Endodermal cell (in vitro differentiated cells): ENCODE data around the gene IL24. TPM values are rescaled to one million over a fixed set of nuclear protein-coding genes. Genes with fewer than 3 reads are reported as not detected.

Source experiments
- DNase-seq: peaks from one replicate; pipeline ENCODE4 v3.0.0-alpha.2; 2017
- H3K27ac ChIP-seq: 2 replicates; pipeline ENCODE4 v1.5.1; 2013; ENCODE audit warnings: mild to moderate bottlenecking, low read depth, low read length, moderate library complexity
- H3K27me3 ChIP-seq: 2 replicates; pipeline ENCODE4 v1.6.1; 2013; ENCODE audit warnings: mild to moderate bottlenecking, low read length, moderate library complexity; ENCODE audit not compliant: insufficient read depth, control insufficient read depth, poor library complexity, severe bottlenecking
- H3K36me3 ChIP-seq: 2 replicates; pipeline ENCODE4 v1.7.0; 2013; ENCODE audit warnings: mild to moderate bottlenecking, low read length, moderate library complexity; ENCODE audit not compliant: control insufficient read depth, insufficient read depth
- H3K4me1 ChIP-seq: one replicate; pipeline ENCODE4 v1.7.0; 2013; ENCODE audit warnings: low read length; ENCODE audit not compliant: control insufficient read depth, insufficient read depth
- H3K4me3 ChIP-seq: 2 replicates; pipeline ENCODE4 v1.5.1; 2013; ENCODE audit warnings: mild to moderate bottlenecking, low read length, moderate library complexity
- H3K9ac ChIP-seq: 2 replicates; pipeline ENCODE4 v1.6.1; 2013; ENCODE audit warnings: mild to moderate bottlenecking, low read length, moderate library complexity; ENCODE audit not compliant: poor library complexity, severe bottlenecking; ENCODE audit errors: extremely low read depth
- H3K9me3 ChIP-seq: 2 replicates; pipeline ENCODE4 v1.6.1; 2013; ENCODE audit warnings: mild to moderate bottlenecking, low read length, moderate library complexity; ENCODE audit not compliant: control insufficient read depth
- H3K27ac Mint-ChIP-seq: 2 replicates; pipeline ENCODE4 v1.8.0; 2020; ENCODE audit warnings: mixed read lengths
- H3K27me3 Mint-ChIP-seq: 2 replicates; pipeline ENCODE4 v1.8.0; 2021; ENCODE audit warnings: mild to moderate bottlenecking, mixed read lengths; ENCODE audit not compliant: insufficient read depth
- H3K36me3 Mint-ChIP-seq: 2 replicates; pipeline ENCODE4 v1.8.0; 2020; ENCODE audit warnings: low read depth, mixed read lengths
- H3K4me1 Mint-ChIP-seq: 2 replicates; pipeline ENCODE4 v1.8.0; 2020; ENCODE audit warnings: mixed read lengths
- H3K4me3 Mint-ChIP-seq: 2 replicates; pipeline ENCODE4 v1.8.0; 2020; ENCODE audit warnings: mild to moderate bottlenecking, moderate library complexity, mixed read lengths
- H3K9me3 Mint-ChIP-seq: 2 replicates; pipeline ENCODE4 v1.8.0; 2020; ENCODE audit warnings: mild to moderate bottlenecking, mixed read lengths
- WGBS, 2 experiments: methylation state at CpG; one replicate each; pipeline versions ENCODE4 v1.1.5 to v1.1.7; 2013; ENCODE audit warnings: missing lambda C conversion rate in 2 of 2, mixed read lengths in 1 of 2; ENCODE audit not compliant: insufficient coverage in 1 of 2, insufficient read length in 1 of 2; 5-methylcytosine and 5-hydroxymethylcytosine counted together
- total RNA-seq, 2 donors: library from RNA; stranded (reverse); fragmentation: NEBNext Ultra II Directional in 1 of 2; extraction: Animal tissue kit (Norgen Biotek cat#: 25700) in 1 of 2; gene quantifications; 2 replicates in 1 of 2; 3 replicates in 1 of 2; pipeline ENCODE4 v1.2.1, GENCODE V29; 2021
- TF ChIP-seq, protein P1 (sequence below): fragments of 200-600 bp; sonication (generic); conservative IDR thresholded peaks from 2 replicates; pipeline ENCODE4 v1.5.0; 2021; ENCODE audit warnings: antibody characterized with exemption, mild to moderate bottlenecking

Gene IL24
- total RNA-seq, 2 donors from 2014 or later: not detected

DNA sequence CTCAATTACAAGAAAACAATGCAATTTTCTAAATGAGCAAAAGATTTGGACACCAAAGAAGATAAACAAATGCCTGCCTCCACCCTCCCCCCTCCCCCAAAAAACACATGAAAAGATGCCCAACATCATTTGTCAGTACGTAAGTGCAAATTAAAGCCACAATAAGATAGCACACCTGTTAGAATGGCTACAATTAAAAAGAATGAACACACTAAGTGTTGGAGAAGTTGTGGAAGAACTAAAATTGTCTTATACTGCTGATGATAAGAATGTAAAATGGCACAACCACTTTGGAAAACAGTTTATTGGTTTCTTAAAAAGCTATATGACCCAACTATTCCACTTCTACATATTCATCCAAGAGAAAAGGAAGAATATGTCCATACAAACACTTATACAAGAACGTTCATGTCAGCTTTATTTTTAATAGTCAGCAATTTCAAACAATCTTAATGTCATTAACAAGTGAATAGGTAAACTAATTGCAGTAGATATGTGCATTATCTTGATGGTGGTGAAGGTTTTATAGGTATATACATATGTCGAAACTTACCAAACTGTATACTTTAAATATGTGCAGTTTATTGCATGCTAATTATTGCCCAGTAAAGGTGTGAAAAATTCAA, 21.4 kb upstream of the IL24 start:
- no peak overlapping the region for H3K9ac ChIP-seq
- no peak for DNase-seq
- peaks cover 34% of the 10 kb centered on the region for H3K9me3 ChIP-seq
- no peak overlapping the region for H3K4me3 ChIP-seq
- TF ChIP-seq, protein P1, sequence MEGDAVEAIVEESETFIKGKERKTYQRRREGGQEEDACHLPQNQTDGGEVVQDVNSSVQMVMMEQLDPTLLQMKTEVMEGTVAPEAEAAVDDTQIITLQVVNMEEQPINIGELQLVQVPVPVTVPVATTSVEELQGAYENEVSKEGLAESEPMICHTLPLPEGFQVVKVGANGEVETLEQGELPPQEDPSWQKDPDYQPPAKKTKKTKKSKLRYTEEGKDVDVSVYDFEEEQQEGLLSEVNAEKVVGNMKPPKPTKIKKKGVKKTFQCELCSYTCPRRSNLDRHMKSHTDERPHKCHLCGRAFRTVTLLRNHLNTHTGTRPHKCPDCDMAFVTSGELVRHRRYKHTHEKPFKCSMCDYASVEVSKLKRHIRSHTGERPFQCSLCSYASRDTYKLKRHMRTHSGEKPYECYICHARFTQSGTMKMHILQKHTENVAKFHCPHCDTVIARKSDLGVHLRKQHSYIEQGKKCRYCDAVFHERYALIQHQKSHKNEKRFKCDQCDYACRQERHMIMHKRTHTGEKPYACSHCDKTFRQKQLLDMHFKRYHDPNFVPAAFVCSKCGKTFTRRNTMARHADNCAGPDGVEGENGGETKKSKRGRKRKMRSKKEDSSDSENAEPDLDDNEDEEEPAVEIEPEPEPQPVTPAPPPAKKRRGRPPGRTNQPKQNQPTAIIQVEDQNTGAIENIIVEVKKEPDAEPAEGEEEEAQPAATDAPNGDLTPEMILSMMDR: no peak
- H3K4me1 Mint-ChIP-seq: no peaks in the 10 kb centered on the region
- H3K36me3 Mint-ChIP-seq: no peaks in the 10 kb centered on the region
- no peak overlapping the region for H3K27ac ChIP-seq
- H3K27me3 ChIP-seq: peaks cover under 1% of the 10 kb centered on the region
- no peaks in the 10 kb centered on the region for H3K4me1 ChIP-seq
- no peak overlapping the region for H3K27ac Mint-ChIP-seq
- 100% methylated on average over 2 of the region's 3 CpGs; no CpG with 5 or more reads in 1 of the 2 experiments for WGBS, 2 experiments
- H3K9me3 Mint-ChIP-seq: peaks cover 46% of the 10 kb centered on the region
- no peak overlapping the region for H3K4me3 Mint-ChIP-seq
- peaks cover 4% of the 10 kb centered on the region for H3K27me3 Mint-ChIP-seq
- no peaks in the 10 kb centered on the region for H3K36me3 ChIP-seq

DNA sequence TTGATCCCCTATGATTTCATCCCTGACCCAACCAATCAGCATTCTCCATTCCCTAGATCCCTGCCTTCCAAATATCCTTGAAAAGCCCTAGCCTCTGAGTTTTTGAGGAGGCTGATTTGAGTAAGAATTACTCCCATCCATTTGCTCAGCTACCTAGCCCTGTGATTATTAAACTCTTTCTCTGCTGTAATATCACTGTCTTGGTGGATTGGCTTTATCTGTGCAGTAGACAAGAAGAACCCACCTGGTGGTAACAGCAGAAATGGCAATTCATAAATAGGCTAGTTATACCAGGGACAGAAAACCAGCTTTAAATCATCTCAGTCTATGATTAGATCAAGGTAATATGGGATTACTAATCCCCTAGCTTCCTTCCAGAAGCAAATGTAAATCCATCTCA, 18.8 kb upstream of the IL24 start:
- no peaks in the 10 kb centered on the region for H3K27me3 ChIP-seq
- H3K4me3 ChIP-seq: no peak overlapping the region
- peaks cover 24% of the 10 kb centered on the region for H3K9me3 ChIP-seq
- H3K9ac ChIP-seq: no peak overlapping the region
- Mint-ChIP-seq H3K27ac (no peak overlapping the region), H3K27me3 (peaks cover 2% of the 10 kb centered on the region), H3K36me3 (no peaks in the 10 kb centered on the region), H3K4me1 (no peaks in the 10 kb centered on the region), H3K9me3 (peaks cover 41% of the 10 kb centered on the region), H3K4me3 (no peak overlapping the region)
- DNase-seq: no peak
- TF ChIP-seq, protein P1: peak; percentile 61
- H3K27ac ChIP-seq: no peak overlapping the region
- H3K36me3 ChIP-seq: no peaks in the 10 kb centered on the region
- no peaks in the 10 kb centered on the region for H3K4me1 ChIP-seq

DNA sequence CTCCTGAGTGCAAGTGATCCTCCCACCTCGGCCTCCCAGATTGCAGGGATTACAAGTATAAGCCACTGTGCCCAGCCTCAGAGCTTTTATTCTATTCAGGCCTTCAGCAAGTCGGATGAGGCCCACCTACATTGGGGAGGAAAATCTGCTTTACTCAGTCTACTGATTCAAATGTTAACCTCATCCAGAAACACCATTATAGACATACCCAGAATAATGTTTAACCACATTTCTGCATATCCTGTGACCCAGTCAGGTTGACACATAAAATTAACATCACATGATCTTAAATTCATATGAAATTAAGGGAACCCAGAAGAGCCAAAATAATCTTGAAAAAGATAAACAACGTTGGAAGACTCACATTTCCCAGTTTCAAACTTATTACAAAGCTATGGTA, 16.9 kb upstream of the IL24 start:
- Histone ChIP-seq H3K9me3 (peaks cover 24% of the 10 kb centered on the region), H3K4me1 (no peaks in the 10 kb centered on the region), H3K27ac (no peak overlapping the region), H3K9ac (no peak overlapping the region), H3K36me3 (no peaks in the 10 kb centered on the region), H3K27me3 (no peaks in the 10 kb centered on the region), H3K4me3 (no peak overlapping the region)
- Mint-ChIP-seq H3K4me3 (no peak overlapping the region), H3K27me3 (peaks cover 5% of the 10 kb centered on the region), H3K27ac (no peak overlapping the region), H3K4me1 (no peaks in the 10 kb centered on the region), H3K9me3 (peaks cover 38% of the 10 kb centered on the region), H3K36me3 (no peaks in the 10 kb centered on the region)
- DNase-seq: no peak
- TF ChIP-seq, protein P1: no peak
- WGBS, 2 experiments: 77 to 88% methylated on average over 3 of the region's 3 CpGs
